ENCODE measurements around the gene PEX19.
A peak's percentile ranks its signal among the peaks of the same experiment; 100 is the strongest.

PEX19 gene

DNA sequence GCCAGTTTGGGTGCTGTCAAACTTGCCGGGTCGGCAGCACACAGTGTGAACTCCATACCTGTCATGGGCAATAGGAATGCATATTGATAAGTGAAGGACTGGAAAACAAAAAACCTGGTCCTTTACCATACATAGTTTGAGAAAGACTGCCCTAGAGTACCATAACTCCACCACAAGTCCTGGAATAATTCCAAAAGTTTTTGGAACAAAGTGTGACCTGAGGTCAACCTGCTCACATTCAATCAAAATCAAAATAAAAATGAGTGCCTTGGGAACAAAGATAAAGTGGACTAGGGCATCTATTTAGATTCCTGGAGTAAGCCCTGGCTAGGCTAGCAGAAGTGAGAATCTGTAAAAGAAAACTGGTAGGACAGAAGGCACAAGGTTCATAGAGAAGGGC is 7.6 kb downstream of the PEX19 start:
- DNase-seq: no peak

DNA sequence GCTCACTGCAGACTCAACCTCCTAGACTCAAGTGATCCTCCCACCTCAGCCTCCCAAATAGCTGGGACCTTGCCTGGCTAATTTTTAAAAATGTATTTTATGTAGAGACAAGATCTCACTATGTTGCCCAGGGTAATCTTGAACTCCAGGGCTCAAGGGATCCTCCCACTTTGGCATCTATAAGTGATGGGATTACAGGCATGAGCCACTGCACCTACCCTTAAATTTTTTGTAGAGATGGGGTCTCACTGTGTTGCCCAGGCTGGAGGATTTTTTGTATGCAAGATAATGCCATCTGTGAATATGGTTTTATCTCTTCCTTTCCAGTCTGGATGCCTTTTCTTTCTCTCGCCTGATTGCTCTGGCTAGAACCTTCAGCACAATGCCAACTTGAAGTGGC is 13.9 kb downstream of the PEX19 start:
- no peak for DNase-seq

DNA sequence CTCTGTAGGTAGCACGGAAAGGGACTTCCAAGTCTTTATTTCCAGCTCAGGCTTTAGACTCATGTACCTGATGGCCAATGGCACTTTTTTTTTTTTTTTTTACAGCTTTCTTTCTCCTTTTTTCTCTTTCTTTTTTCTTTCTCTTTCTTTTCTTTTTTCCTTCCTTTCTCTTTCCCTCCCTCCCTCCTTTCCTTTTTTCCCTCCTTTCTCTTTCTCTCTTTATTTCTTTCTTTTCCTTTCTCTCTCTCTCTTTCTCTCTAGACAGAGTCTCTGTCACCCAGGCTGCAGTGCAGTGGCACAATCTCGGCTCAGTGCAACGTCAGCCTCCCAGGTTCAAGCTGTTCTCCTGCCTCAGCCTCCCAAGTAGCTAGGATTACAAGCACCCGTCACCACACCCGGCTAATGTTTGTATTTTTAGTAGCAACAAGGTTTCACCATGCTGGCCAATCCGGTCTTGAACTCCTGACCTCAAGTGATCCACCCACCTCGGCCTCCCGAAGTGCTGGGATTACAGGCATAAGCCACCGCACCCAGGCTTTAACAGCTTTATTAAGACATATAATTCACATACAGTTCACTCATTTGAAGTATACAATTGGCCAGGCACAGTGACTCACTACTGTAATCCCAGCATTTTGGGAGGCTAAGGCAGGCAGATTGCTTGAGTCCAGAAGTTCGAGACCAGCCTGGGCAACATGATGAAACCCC is 17.5 kb downstream of the PEX19 start:
- DNase-seq: no peak

DNA sequence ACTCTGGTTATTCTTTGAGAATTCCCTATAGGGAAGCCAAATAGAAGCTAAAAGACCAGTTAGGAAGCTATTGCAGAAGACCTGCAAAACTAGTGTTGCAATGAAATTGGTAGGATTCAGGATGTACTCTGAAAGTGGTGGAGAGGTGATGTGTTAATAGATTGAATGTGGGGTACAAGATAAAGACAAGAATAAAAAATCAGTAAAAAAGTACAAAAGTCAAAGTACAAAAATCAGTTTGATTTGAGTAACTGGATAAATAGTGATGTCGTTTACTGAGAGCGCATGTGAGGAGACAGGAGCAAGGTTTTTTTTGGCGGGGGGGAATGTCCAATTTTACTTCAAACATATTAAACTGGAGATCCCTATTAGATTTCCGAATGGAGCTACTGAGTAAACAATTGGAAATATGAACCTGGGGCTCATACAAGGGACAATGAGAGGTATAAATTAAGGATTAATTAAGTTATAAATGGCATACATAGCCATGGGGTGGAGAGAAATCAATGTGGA is 20.1 kb downstream of the PEX19 start:
- DNase-seq: no peak

DNA sequence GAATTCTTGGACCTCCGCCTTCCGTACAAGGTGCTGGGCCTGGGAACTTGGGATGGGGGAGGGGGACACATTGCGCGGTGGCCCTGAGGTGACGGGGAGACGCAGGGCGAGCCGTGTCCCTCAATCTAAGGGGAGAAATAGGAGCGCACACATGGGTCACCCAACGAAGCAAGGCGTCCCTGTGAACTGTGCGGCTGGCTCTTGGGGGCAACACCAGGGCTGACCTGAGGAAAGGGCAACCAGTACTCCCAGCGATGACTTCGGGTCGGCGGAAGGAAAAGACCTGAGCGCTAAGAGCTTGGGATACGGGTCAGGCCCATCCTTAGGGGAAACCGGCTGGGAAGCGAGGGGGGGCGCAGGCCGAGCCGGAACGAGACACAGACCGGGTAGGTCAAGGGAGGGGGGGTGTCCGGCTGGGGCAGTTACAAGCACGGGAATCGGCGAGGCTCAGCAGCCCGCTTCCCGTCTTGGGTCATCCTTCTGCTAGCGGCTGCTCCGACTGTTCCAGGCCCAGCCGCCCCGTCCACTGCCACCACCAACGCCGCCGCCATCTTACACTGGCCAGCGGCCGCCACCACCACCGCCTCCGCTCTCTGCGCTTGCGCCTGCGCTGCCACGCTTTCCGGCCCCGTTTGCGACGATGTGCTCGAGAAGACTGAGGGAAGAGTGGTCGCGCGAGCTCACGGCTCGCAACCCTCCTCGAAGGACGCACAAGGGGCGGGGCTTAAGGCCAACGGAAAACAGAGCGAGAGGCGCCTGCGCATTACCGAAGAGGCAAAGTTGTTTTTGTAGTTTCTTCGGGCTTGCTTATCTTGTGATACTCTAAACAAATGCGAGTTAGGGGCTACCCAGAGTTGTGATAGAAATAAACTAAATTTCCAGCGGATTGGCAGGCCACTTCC is 22.8 kb downstream of the PEX19 start, which contains the start of gene DCAF8:
DCAF8 (minus strand) TSS at position 657 of the 902 bp plus-strand sequence. CDS start 18,541 bp downstream, outside the sequence.
- DNase-seq: peak; percentile 98

DNA sequence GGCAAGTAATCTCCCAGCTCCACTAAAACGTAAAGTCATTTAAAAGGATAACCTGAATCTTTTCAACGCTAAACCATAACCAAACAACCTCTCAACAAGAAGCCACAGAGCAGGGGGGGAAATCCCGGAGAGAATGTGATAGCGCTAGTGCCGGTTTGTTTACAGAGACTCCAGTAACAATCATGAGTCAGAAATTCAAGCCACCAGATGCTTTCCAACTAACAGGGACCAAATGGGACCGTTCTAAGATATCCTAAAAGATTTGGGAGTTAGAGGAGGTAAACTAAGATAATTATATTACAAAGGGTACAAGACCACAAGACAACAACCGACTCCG is 23.4 kb downstream of the PEX19 start:
- DNase-seq: peak; percentile 60

DNA sequence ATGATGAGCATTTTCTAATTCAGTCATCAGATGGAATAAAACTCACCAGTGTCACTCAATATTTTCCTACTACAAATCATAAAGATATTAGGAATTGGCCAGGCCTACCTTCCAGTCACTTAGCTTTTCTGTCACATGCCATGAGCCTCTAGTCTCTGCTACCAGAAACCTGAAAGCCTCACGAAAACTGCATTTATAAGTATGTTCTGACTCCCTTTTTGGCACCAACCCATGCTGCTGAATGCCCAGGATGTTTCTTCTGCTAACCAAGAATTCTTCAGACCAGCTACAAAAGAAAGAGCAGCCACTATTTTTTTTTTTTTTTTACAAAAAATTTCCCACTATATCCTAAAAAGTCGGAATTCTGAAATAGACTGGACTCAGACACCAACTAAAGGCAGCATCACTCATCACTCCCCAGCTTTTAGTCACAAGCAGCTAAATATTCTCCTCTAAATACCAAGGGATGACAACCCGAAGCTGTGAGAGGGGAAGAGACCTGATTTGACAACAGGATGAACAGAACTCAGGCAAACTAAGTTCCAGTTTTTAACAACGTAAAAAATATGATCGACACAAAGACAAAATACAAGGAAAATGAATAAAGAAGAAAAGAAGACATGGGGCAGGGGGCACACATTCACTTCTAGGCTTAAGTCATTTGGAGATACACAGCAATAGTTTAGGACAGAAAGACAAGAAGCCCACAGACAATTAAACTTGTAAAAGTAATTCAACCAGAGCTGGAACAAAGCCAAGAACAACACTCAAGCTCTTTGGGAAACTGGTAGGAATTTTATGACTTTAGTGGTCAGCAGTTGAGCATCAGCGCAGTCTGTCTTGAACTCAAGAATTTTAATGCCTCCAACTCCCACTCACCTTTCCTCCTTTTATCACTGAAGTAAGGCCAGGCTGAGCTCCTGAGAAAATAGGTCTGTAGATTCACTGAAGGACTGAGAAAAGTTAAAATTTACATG is 24.2 kb downstream of the PEX19 start:
- peak; percentile 22 for DNase-seq

DNA sequence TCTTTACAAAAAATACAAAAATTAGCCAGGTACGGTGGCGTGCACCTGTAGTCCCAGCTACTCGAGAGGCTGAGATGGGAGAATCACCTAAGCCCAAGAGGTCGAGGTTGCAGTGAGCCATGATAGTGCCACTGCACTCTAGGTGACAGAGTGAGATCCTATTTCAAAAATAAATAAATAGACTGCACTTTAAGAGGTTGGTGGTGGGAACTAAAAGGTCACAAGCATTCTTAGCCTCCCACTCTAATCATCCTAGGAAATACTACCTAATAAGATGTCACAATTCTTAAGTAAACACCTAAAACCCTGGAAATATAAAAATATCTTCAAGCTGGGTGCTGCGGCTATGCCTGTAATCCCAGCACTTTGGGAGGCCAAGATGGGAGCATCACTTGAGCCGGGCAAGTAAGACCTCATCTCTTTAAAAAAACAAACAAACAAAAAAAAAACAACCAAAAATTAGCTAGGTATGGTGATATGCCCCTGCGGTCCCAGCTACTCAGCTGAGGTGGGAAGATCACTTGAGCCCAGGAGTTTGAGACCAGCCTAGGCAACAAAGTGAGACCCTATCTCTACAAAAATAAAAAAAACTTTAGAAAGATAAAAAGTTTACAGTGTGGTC is 26.6 kb downstream of the PEX19 start:
- DNase-seq: no peak

DNA sequence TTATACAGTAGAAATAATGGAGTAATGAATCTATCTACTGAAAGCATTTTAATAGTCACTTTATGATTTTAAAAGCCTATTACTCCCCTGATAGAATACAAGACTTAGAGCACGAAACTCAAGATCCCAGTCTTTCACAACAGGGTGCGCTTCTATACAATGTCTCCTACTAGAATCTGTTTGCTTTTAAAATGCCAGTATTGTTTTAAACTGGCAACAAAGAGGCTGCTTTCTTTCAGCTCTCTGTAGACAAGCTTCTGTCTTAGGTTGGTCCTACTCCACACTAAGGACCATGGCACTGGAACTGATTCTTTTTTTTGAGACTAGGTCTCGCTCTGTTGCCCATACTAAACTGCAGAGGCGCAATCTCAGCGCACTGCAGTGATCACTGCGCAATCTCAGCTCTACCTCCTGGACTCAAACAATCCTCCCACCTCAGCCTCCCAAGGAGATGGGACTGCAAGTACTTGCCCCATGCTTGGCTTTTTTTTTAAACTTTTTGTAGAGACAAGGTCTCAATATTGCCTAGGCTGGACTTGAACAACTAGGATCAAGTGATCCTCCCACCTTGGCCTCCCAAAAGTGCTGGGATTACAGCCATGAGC is 27.4 kb downstream of the PEX19 start:
- DNase-seq: no peak

DNA sequence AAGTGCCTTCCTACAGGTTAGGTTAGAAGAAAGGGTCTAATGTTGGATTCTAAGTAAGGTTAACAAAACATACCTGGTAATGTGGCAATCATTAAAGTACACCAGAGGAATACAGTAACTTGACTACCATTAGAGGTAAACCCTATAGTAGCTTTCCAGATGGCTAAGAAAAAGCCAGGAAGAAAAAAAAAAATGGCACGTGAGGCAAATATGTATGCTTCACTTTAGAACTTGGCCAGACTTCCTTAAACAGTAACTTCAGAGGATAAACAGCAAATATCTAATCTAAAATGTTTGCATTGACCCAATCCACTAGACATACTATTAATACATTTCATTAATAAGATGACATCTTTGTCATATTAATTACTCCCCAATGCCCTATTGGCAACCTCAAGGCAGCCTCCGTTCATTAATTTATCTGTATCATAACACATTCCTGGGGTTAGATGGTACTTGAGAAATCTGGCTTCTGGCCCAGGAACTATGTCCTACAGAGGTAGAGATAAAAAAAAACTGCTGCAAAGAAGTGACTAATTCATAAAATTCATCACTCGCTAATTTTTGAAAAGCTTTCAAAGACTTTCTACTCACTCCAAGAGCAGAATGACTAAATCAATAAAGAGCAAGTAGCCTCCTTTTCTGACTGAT is 28.4 kb downstream of the PEX19 start:
- no peak for DNase-seq

DNA sequence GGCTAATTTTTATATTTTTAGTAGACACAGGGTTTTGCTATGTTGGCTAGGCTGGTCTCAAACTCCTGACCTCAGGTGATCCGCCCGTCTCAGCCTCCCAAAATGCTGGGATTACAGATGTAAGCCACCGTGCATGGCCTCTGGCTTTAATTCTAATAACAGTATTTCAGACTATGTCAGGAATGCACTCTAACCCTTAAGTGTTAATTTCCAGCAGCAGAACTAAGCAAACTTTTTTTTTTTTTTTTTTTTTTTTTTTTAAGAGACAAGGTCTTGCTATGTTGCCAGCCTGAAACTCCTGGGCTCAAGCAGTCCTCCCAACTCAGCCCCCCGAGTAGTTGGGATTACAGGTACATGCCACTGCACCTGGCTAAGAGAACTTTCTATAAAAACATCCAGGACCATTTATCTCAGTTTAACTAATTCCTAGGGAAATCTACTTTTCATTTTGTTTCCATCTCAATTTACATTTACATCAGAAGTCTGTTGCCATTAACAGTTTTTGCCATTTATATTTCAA is 29.1 kb downstream of the PEX19 start:
- DNase-seq: no peak

DNA sequence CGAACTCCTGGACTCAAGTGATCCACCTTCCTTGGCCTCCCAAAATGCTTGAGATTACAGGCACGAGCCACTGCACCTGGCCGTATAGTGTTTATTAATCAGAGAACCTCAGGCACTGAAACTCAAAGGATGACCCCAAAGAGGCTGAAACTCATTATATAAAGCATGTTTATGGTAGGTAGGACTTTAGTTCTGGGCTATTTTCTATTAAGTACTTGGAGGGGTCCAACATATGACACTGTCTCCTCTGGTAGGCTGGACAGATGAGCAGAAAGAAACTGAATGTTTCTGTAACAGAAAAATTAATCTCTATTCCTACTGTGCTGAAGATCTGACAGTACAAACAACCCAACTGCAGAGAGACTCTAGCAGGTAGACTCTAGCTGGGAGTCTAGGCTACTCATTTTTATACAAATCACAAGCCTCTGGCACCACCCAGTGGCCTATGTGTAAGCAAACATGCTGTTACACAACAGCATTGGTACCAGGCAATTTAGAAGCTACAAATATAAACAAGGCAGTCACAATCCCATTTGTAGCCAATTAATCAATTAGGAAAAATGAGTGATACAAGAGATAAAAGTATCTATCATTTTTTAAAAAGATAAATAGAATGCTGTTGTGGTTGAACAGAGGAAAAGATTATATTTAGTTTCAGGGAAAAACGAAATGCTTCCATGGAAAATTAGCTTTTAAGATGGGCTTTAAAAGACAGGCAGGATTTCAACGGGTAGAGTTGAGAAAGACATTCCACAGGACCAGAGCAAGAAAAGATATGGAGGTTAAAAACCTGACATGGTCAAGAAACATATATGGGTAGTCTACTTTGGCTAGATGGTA is 33.0 kb downstream of the PEX19 start:
- peak; percentile 70 for DNase-seq

DNA sequence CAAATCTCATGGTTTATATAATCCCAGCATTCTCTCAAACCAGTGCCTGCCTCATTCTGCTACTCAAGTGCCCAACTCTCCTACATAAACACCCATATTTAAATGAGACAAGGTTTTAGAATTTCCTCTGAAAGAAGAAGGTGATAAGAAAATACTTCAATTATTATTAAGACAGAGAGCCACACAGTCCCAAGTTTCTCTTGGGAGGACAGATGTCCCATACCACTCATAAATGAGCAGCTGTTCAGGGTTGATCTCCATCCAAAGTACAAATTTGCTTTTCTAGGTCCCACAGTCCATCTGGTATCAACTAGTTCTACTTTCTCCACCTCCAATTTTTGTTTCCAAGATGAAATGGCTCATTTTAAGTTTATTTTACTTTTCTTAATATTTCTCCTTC is 33.9 kb downstream of the PEX19 start:
- no peak for DNase-seq

DNA sequence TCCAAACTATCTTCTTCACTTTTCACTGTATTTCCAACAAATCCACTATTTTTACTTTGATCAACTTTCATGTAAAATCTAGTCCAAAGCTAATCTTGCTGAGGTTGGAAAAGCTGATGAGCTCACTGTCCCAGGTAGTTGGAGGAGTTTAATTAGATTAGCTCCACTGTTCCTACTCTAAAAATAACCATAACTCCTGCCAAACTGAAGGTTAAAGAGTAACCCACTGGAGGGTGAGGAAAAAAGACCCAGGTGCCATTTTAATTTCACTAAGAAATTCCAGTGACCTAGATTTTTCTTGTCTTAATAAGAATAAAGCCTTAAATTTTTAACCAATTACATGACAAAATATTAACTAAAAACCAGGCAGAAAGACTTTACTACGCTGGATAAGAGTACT is 37.9 kb downstream of the PEX19 start:
- DNase-seq: no peak

DNA sequence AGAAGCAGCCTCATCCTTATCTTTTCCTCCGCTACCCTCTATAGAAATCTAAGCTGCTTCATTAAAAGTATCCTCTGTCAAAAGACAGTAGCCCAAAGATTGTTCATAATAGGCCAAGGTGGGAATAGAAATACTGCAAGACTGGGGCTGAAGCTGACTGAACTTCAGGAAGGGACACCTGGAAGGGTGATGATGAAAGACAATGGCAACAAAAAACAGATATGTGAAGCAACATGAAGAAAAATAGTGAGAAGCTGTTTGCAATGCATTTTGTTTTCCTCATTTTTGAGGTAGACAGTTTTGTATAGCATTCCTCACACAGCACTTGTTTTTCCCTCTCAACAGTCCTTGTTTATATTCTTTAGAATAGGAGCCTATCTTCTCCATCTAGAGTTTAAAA is 39.5 kb downstream of the PEX19 start:
- DNase-seq: no peak

DNA sequence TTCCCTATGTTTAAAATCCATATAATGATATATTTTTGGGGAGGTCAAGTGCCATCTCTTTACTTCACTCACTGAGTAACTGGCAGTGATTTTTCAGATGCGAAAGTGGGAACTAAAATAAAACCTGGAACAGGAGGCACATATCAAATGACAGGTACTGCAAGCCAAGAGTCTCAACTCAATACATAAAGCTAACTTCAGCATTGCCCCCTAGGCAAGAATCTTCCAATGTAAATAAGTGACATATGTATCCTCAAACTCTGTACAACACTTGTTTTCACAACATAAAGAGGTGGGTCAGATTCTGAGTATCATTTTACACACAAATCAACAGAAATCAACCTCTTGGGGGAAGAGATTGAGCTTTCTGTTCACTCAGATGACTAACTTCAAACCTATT is 40.7 kb downstream of the PEX19 start:
- DNase-seq: peak; percentile 2

DNA sequence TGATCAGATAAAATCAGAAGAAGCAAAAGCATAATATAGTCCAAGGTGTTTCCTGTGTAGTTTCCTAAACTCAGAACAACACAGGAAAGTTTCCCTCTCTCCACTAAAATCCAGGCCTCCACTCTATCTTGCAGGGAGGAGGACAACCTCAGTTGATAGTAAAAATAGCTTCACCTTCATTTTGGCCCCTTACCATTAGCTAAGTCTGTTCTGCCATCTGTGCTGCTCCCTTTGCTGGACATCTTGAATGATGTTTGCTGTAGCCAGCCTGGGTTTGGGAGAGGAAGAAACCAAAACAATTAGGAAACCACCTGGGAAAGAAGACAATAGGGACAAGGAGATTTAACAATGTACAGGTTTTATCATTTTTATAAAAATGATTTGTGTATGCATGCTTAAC is 41.2 kb downstream of the PEX19 start:
- no peak for DNase-seq

DNA sequence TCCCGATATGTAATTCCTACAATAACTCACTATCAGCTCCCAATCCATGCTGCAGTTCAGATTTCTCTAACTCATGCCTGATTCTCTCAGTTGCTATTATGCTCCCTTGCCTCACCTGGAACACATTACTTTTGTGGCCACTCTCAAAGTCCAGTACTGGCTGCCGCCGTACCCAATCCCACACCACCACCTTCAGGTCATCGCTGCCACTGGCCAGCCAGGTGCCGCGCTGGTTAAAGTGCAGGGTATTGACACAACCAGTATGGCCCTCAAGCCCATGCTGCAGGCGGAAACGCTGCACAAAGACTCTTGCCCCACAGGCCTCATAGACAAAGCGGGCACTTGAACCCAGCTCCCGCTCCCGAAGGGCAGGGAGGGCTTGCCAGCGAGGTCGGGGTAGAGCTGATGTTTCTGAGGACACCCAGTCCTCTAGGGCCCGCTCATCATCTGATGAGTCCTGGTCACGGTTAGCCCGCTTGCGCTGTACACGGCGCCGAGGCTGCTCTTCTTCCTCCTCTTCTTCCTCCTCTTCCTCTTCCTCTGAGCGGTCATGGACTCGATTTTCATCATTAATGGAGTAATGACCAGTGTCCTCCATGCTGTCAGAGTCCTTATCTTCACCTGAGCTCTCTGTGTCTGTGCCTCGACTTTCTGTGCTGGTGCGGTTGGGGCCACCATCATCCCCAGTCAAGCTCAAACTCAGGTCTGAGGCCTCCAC is 45.2 kb downstream of the PEX19 start:
- no peak for DNase-seq

DNA sequence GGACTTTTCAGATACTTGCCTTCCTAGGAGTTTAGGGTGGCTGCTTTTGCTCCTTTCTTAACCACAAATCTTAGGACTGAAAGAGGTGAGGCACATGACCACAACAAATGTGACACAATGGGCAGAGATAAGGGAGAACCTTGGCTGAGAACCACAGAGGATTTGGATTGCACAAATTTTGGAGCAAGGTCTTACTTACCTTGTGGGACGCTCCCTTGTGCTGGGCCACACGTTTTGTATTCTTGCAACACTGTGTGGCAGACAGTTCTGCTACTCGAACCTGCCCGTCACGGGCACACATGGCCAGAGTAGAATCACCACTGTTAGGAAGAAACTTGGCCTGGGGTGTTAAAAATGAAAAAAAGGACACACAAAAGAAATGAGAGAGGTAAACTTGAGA is 46.5 kb downstream of the PEX19 start:
- DNase-seq: no peak

DNA sequence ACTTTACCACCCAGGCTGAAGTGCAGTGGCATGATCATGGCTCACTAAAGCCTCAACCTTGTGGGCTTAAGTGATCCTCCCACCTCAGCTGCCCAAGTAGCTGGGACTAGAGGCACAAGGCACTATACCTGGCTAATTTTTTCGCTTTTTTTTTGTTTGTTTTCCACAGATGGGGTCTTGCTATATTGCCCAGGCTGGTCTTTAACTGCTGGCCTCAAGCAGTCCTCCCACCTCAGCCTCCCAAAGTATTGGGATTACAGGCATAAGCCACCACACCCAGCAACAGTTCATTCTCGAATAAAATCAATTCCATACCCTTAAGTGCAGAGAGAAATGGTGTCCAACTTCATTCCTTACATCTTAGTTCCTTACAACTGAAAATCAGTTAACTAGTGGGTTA is 47.4 kb downstream of the PEX19 start:
- DNase-seq: no peak
